Gastroesophageal sphincter (tissue), 3 donors: ENCODE data around the gene SH3PXD2A.

Experiments
- POLR2A ChIP-seq, 2 donors: fragments of 450-650 bp; IDR thresholded peaks; one replicate each; pipeline ENCODE4 v1.6.1; 2017; ENCODE audit warnings: antibody characterized with exemption in 2 of 2, mild to moderate bottlenecking in 2 of 2, moderate library complexity in 1 of 2
- TF ChIP-seq, protein P1 (sequence below), 4 experiments: fragments of 200-600 bp in 2 of 4; fragments of 450-650 bp in 2 of 4; sonication (generic) in 1 of 4; IDR thresholded peaks; one replicate each; pipeline ENCODE4 v1.5.1; 2017 to 2019; ENCODE audit warnings: antibody characterized with exemption in 4 of 4, mild to moderate bottlenecking in 2 of 4, moderate library complexity in 2 of 4

DNA sequence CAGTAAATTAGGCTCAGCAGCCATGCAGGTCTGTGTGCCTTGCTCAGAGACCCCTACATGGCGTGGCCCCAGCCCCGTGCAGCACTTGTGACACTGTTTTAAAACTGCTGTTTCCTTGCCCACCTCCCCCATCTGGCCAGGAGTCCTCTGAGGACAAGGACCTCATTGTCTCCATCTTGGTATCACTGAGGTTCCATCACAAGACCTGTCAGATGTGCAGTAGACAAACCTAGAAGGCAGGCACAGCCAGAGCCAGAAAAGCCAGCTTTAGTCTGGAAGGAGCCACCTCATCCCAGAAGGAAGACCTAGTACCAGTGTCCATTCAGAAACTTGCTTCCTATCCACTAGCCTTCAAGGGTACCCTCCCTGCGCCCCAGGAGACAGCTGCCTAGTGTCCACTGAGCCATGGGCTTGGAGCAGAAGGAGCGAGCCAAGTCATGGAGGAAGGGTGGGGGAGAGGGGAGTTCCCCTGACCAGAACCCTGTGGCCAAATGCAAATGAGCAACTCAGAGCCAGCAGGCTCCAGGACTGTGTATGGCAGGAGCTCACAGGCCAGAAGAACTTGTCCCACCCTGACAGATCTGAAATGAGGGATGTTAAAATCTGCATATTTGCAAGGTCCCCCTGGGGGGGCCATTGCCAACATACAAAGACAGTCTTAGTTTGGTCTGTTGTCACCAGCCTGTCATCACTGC is 176.1 kb downstream of the SH3PXD2A start:
- TF ChIP-seq, protein P1, sequence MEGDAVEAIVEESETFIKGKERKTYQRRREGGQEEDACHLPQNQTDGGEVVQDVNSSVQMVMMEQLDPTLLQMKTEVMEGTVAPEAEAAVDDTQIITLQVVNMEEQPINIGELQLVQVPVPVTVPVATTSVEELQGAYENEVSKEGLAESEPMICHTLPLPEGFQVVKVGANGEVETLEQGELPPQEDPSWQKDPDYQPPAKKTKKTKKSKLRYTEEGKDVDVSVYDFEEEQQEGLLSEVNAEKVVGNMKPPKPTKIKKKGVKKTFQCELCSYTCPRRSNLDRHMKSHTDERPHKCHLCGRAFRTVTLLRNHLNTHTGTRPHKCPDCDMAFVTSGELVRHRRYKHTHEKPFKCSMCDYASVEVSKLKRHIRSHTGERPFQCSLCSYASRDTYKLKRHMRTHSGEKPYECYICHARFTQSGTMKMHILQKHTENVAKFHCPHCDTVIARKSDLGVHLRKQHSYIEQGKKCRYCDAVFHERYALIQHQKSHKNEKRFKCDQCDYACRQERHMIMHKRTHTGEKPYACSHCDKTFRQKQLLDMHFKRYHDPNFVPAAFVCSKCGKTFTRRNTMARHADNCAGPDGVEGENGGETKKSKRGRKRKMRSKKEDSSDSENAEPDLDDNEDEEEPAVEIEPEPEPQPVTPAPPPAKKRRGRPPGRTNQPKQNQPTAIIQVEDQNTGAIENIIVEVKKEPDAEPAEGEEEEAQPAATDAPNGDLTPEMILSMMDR (IDR thresholded peaks at IDR 0.05) = no peak
- no peak for TF ChIP-seq POLR2A (IDR thresholded peaks at IDR 0.05)
